CD4-positive, alpha-beta T cell (primary cell): ENCODE measurements around the gene PTHLH. TPM values are rescaled to one million over a fixed set of nuclear protein-coding genes. Genes with fewer than 3 reads are reported as not detected.

Experiments
- ATAC-seq: fragments of 200-7000 bp; cut with Tn5 transposase; one replicate; pipeline ENCODE4 v1.10.0; 2022; ENCODE audit warnings: mild to moderate bottlenecking; ENCODE audit not compliant: poor library complexity
- CTCF ChIA-PET: fragments of 350-600 bp; sonication (Branson Sonifier 250); formaldehyde crosslinking; loops from one replicate; lab custom pipeline; 2021; ENCODE audit warnings: antibody characterized with exemption, inconsistent platforms; lab: Charles Lee
- POLR2A ChIA-PET: fragments of 350-600 bp; sonication (Branson Sonifier 250); formaldehyde crosslinking; loops from one replicate; lab custom pipeline; 2021; ENCODE audit warnings: antibody characterized with exemption, inconsistent platforms; lab: Charles Lee
- DNase-seq, 14 experiments: peaks; one replicate each; pipeline ENCODE4 v3.0.0-alpha.2; 2013 to 2020; ENCODE audit warnings: mixed read lengths in 2 of 14
- H3K27ac ChIP-seq, 2 donors: one replicate each; pipeline versions ENCODE4 v1.5.1 to v1.7.0; 2013; ENCODE audit warnings: low read length in 2 of 2, low read depth in 1 of 2, mild to moderate bottlenecking in 1 of 2
- H3K27me3 ChIP-seq, 2 experiments: 1 replicate in 1 of 2; 2 replicates in 1 of 2; pipeline versions ENCODE4 v1.6.1 to v1.7.0; 2013; ENCODE audit warnings: low read length in 2 of 2, control low read depth in 1 of 2, mild to moderate bottlenecking in 1 of 2, moderate library complexity in 1 of 2; ENCODE audit not compliant: insufficient read depth in 2 of 2, control insufficient read depth in 1 of 2
- H3K36me3 ChIP-seq: one replicate; pipeline ENCODE4 v1.6.1; 2013; ENCODE audit warnings: low read length, control low read depth; ENCODE audit not compliant: insufficient read depth
- H3K4me1 ChIP-seq: one replicate; pipeline ENCODE4 v1.6.1; 2013; ENCODE audit warnings: low read length, control low read depth; ENCODE audit not compliant: insufficient read depth
- H3K4me3 ChIP-seq: one replicate; pipeline ENCODE4 v1.5.1; 2013; ENCODE audit warnings: mild to moderate bottlenecking, low read length, moderate library complexity
- H3K9me3 ChIP-seq, 2 experiments: 1 replicate in 1 of 2; 2 replicates in 1 of 2; pipeline versions ENCODE4 v1.6.1 to v1.7.0; 2013; ENCODE audit warnings: low read length in 2 of 2, mild to moderate bottlenecking in 2 of 2, control low read depth in 1 of 2, moderate library complexity in 1 of 2; ENCODE audit not compliant: control insufficient read depth in 1 of 2, insufficient read depth in 1 of 2
- H3K27ac Mint-ChIP-seq: one replicate; pipeline ENCODE4 v1.8.0; 2020; ENCODE audit warnings: mixed read lengths
- H3K27me3 Mint-ChIP-seq: one replicate; pipeline ENCODE4 v1.8.0; 2021; ENCODE audit warnings: mixed read lengths
- H3K36me3 Mint-ChIP-seq: one replicate; pipeline ENCODE4 v1.8.0; 2021; ENCODE audit warnings: low read depth, mixed read lengths
- H3K4me1 Mint-ChIP-seq: one replicate; pipeline ENCODE4 v1.8.0; 2021; ENCODE audit warnings: low read depth, mixed read lengths
- H3K4me3 Mint-ChIP-seq: one replicate; pipeline ENCODE4 v1.8.0; 2020; ENCODE audit warnings: mild to moderate bottlenecking, mixed read lengths
- H3K9me3 Mint-ChIP-seq: one replicate; pipeline ENCODE4 v1.8.0; 2020; ENCODE audit warnings: mixed read lengths
- CTCF ChIP-seq: fragments of 200-600 bp; IDR thresholded peaks from one replicate; pipeline ENCODE4 v1.8.0; 2022; ENCODE audit warnings: antibody characterized with exemption, mild to moderate bottlenecking
- intact Hi-C, 2 experiments: fragments of 100-400 bp; cut with DNase I in 1 of 2; cut with micrococcal nuclease in 1 of 2; formaldehyde crosslinking; loops; one replicate each; pipeline versions ENCODE4 v1.15.1 to v1.9.0; 2023 to 2025; cut with DNase I, micrococcal nuclease
- total RNA-seq, 174 experiments: library from RNA in 2 of 174; stranded (reverse) in 2 of 174; gene quantifications; one replicate each; pipeline ENCODE4 v1.2.3 and lab custom pipeline; 2021 to 2026

Gene PTHLH
- total RNA-seq, 2 experiments from 2014 or later, result not detected

DNA sequence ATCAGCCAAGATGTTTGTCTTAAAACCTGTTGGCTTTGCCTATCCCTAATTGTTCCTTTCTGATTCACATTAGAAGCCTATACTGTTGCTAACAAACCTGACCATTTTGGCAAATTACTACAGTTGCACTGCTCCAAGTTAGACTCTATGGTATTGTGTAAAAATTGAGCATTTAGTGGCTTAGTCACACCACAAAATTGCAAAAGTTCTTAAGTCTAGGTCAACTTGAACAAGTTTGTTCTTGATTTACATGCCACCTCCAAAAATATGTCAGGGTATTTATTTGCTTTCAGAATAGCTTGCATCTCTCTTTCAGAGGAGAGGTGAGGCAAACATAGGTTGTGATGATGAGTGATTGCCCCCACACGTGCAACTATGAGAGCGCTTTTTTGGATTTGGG is 27.0 kb upstream of the PTHLH start:
- no peaks in the 10 kb centered on the region for H3K36me3 ChIP-seq
- no peak for TF ChIP-seq CTCF
- ATAC-seq (no peak), DNase-seq (no peak)
- Mint-ChIP-seq H3K27me3 (no peaks in the 10 kb centered on the region), H3K27ac (no peak overlapping the region), H3K4me1 (no peaks in the 10 kb centered on the region), H3K4me3 (no peak overlapping the region), H3K36me3 (no peaks in the 10 kb centered on the region), H3K9me3 (peaks cover 6% of the 10 kb centered on the region)
- no peak overlapping the region for H3K27ac ChIP-seq
- intact Hi-C loops, result no loop called here
- H3K9me3 ChIP-seq, result no peaks in the 10 kb centered on the region
- ChIA-PET POLR2A (no interaction called here), CTCF (no interaction called here)
- H3K4me1 ChIP-seq, result no peaks in the 10 kb centered on the region
- H3K27me3 ChIP-seq, result no peaks in the 10 kb centered on the region
- no peak overlapping the region for H3K4me3 ChIP-seq

DNA sequence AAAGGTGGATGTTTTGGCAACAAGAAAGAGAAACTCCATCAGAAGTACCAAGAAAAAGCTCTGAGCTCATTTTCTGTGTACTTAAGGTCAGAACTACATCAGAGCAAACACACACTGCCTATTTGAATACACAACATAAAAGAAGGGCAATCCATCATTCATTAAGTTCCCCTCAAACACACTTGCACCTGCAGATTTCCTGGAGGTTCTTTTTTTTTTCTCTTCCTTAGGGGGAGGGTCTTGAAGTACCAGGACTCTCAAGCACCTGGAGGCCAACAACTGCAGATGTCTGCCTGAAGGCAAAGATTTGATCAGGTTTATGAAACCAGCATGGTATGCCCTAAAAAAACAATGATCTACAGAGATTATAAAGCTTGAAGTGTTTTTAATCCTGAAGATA is 26.1 kb upstream of the PTHLH start:
- Mint-ChIP-seq H3K36me3 (no peaks in the 10 kb centered on the region), H3K27ac (no peak overlapping the region), H3K27me3 (no peaks in the 10 kb centered on the region), H3K4me3 (no peak overlapping the region), H3K4me1 (no peaks in the 10 kb centered on the region), H3K9me3 (peaks cover 7% of the 10 kb centered on the region)
- ATAC-seq (no peak), DNase-seq (no peak)
- no peaks in the 10 kb centered on the region for H3K36me3 ChIP-seq
- no peaks in the 10 kb centered on the region for H3K27me3 ChIP-seq
- no peak overlapping the region for H3K27ac ChIP-seq
- POLR2A ChIA-PET, result no interaction called here
- CTCF ChIA-PET, result no interaction called here
- no peaks in the 10 kb centered on the region for H3K4me1 ChIP-seq
- H3K9me3 ChIP-seq, result no peaks in the 10 kb centered on the region
- TF ChIP-seq CTCF, result no peak
- no peak overlapping the region for H3K4me3 ChIP-seq
- intact Hi-C loops, result no loop called here

- ChIA-PET POLR2A (no interaction called here), CTCF (no interaction called here)
- Mint-ChIP-seq H3K4me3 (no peak overlapping the region), H3K36me3 (no peaks in the 10 kb centered on the region), H3K27ac (no peak overlapping the region), H3K9me3 (peaks cover 7% of the 10 kb centered on the region), H3K4me1 (no peaks in the 10 kb centered on the region), H3K27me3 (no peaks in the 10 kb centered on the region)
- no peak overlapping the region for H3K4me3 ChIP-seq
- no peak overlapping the region for H3K27ac ChIP-seq
- H3K36me3 ChIP-seq, result no peaks in the 10 kb centered on the region
- TF ChIP-seq CTCF, result no peak
- DNase-seq (no peak), ATAC-seq (no peak)
- intact Hi-C loops, result no loop called here
- no peaks in the 10 kb centered on the region for H3K9me3 ChIP-seq
- H3K4me1 ChIP-seq, result no peaks in the 10 kb centered on the region
- no peaks in the 10 kb centered on the region for H3K27me3 ChIP-seq
Observed at GRCh38 chr12:27998170-27998569, 25.6 kb upstream of the PTHLH start.
